Measurements from ENCODE around the gene ACAD11. TPM values are rescaled to one million over a fixed set of nuclear protein-coding genes. Genes with fewer than 3 reads are reported as not detected.

Gene ACAD11
- total RNA-seq, 1 experiment from 2014 or later: 12.6 TPM

DNA sequence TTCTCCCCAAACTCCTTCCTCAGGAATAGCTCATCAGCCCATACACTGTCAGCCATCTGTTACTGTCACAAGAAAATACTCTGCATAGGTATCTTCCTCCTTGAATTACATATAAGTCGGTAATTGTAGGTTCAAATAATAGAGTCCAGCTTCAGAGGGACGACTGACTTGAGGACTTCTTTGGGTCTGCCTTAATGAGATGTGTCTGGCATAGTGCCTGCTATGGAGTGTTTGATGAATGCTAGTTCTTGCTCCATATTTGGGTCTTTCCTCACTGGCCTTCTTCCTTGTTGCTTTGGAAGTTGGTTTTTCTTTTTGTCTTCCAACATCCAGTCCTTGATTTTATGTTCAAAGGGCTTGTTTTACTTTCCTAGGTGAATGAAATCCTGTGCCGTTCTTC, 129.0 kb downstream of the ACAD11 start:
- CTCF ChIA-PET: no interaction called here
- Histone ChIP-seq H3K4me3 (replicated peaks in 1 of 2; ENCODE audit: low read depth in 1 of 2, low read length in 2 of 2) (no peak overlapping the region), H3K4me2 (ENCODE audit: low read length) (no peak overlapping the region), H3K27me3 (ENCODE audit: insufficient read depth, low read length) (no peaks in the 10 kb centered on the region), H3K4me1 (ENCODE audit: control insufficient read depth in 1 of 2, insufficient read depth in 2 of 2, low read length in 2 of 2) (no peaks in the 10 kb centered on the region), H3K27ac (ENCODE audit: low read depth, low read length) (no peak overlapping the region), H3K9me2 (ENCODE audit: insufficient read depth) (no peaks in the 10 kb centered on the region), H3K9ac (ENCODE audit: low read length) (no peak overlapping the region), H3K9me3 (ENCODE audit: control insufficient read depth in 1 of 2, insufficient read depth in 1 of 2, low read depth in 1 of 2, low read length in 2 of 2) (no peaks in the 10 kb centered on the region), H2AFZ (ENCODE audit: low read depth, low read length, poor library complexity, severe bottlenecking) (no peak overlapping the region), H4K20me1 (ENCODE audit: insufficient read depth) (no peaks in the 10 kb centered on the region), H3K36me3 (ENCODE audit: control insufficient read depth in 1 of 2, insufficient read depth in 2 of 2, low read length in 2 of 2) (peaks cover 0 to 14% of the 10 kb centered on the region in 2 experiments; a peak in 2 of 4 replicates), H3K79me2 (ENCODE audit: insufficient read depth, low read length) (no peaks in the 10 kb centered on the region)
- ATAC-seq: no peak
- intact Hi-C loops (cut with micrococcal nuclease): no loop called here
- TF ChIP-seq SRF (IDR thresholded peaks at IDR 0.05; ENCODE audit: low read depth) (no peak), EZH2 (IDR thresholded peaks at IDR 0.05) (no peak), CEBPB (IDR thresholded peaks at IDR 0.05; ENCODE audit: low read depth) (no peak), SP1 (IDR thresholded peaks at IDR 0.05; ENCODE audit: low read depth) (no peak), ZNF274 (IDR thresholded peaks at IDR 0.05; ENCODE audit: low read depth, low read length) (no peak)
- TF ChIP-seq, protein P1, sequence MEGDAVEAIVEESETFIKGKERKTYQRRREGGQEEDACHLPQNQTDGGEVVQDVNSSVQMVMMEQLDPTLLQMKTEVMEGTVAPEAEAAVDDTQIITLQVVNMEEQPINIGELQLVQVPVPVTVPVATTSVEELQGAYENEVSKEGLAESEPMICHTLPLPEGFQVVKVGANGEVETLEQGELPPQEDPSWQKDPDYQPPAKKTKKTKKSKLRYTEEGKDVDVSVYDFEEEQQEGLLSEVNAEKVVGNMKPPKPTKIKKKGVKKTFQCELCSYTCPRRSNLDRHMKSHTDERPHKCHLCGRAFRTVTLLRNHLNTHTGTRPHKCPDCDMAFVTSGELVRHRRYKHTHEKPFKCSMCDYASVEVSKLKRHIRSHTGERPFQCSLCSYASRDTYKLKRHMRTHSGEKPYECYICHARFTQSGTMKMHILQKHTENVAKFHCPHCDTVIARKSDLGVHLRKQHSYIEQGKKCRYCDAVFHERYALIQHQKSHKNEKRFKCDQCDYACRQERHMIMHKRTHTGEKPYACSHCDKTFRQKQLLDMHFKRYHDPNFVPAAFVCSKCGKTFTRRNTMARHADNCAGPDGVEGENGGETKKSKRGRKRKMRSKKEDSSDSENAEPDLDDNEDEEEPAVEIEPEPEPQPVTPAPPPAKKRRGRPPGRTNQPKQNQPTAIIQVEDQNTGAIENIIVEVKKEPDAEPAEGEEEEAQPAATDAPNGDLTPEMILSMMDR (IDR thresholded peaks at IDR 0.05 in 2 of 3, conservative IDR thresholded peaks at IDR 0.05 in 1 of 3; ENCODE audit: borderline replicate concordance in 1 of 3, insufficient read depth in 1 of 3, low read depth in 2 of 3, low read length in 2 of 3): no peak
- no peak for DNase-seq (ENCODE audit: low read depth, low spot score)
- BruUV-seq (replicated peaks): no TSS peak
- RAD21 ChIA-PET (ENCODE audit: low non-redundant PET in 1 of 2, low total read pairs in 2 of 2, uncharacterized antibody in 2 of 2, unreplicated experiment in 2 of 2): no interaction called here
- POLR2A ChIA-PET: no interaction called here

DNA sequence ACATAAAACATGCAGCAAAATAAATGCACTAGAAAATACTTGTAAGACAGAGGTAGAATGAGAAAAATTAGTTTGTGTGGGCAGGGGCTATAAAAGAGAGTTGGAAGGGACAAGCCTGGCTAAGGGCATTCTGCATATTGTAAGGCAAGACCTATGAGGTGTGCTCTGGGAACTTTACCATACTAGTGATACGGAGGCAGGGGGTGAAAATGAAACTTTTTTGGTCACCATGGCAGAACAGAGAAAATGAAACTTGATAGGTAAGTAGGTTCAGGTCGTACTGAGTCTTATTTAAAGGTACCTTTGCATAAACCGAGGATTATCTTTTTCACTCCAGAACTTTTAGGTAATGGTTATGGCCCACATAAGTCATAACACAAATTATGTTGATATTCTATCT, 137.3 kb downstream of the ACAD11 start:
- H3K4me2 ChIP-seq (ENCODE audit: low read length): no peak overlapping the region
- H3K9me3 ChIP-seq (ENCODE audit: control insufficient read depth in 1 of 2, insufficient read depth in 1 of 2, low read depth in 1 of 2, low read length in 2 of 2): no peaks in the 10 kb centered on the region
- H3K9ac ChIP-seq (ENCODE audit: low read length): no peak overlapping the region
- no peaks in the 10 kb centered on the region for H3K79me2 ChIP-seq (ENCODE audit: insufficient read depth, low read length)
- POLR2A ChIA-PET: no interaction called here
- H2AFZ ChIP-seq (ENCODE audit: low read depth, low read length, poor library complexity, severe bottlenecking): no peak overlapping the region
- RAD21 ChIA-PET (ENCODE audit: low non-redundant PET in 1 of 2, low total read pairs in 2 of 2, uncharacterized antibody in 2 of 2, unreplicated experiment in 2 of 2): no interaction called here
- no peak overlapping the region for H3K27ac ChIP-seq (ENCODE audit: low read depth, low read length)
- DNase-seq (ENCODE audit: low read depth, low spot score) (no peak), ATAC-seq (no peak)
- no peaks in the 10 kb centered on the region for H3K27me3 ChIP-seq (ENCODE audit: insufficient read depth, low read length)
- no peaks in the 10 kb centered on the region for H4K20me1 ChIP-seq (ENCODE audit: insufficient read depth)
- TF ChIP-seq, protein P2, sequence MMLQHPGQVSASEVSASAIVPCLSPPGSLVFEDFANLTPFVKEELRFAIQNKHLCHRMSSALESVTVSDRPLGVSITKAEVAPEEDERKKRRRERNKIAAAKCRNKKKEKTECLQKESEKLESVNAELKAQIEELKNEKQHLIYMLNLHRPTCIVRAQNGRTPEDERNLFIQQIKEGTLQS (IDR thresholded peaks at IDR 0.05): no peak
- TF ChIP-seq POLR2AphosphoS5 (IDR thresholded peaks at IDR 0.05; ENCODE audit: low read depth, low read length): no peak
- TF ChIP-seq EGR1 (IDR thresholded peaks at IDR 0.05; ENCODE audit: low read depth): no peak
- no peaks in the 10 kb centered on the region for H3K9me2 ChIP-seq (ENCODE audit: insufficient read depth)
- H3K36me3 ChIP-seq (ENCODE audit: control insufficient read depth in 1 of 2, insufficient read depth in 2 of 2, low read length in 2 of 2): peaks cover 0 to 11% of the 10 kb centered on the region in 2 experiments; a peak in 2 of 4 replicates
- H3K4me1 ChIP-seq (ENCODE audit: control insufficient read depth in 1 of 2, insufficient read depth in 2 of 2, low read length in 2 of 2): no peaks in the 10 kb centered on the region
- BruUV-seq (replicated peaks): no TSS peak
- no peak overlapping the region for H3K4me3 ChIP-seq (replicated peaks in 1 of 2; ENCODE audit: low read depth in 1 of 2, low read length in 2 of 2)
- CTCF ChIA-PET: interaction anchor here (2.2 kb wide), 1 partner anchor 13 kb away, joined by 8 read pairs; no protein-coding TSS in a partner anchor
- intact Hi-C loops (cut with micrococcal nuclease): no loop called here

All from HCT116 (cell line).